HepG2 (cell line): Measurements from ENCODE around the gene C1QL2. TPM values are rescaled to one million over a fixed set of nuclear protein-coding genes. Genes with fewer than 3 reads are reported as not detected.

ENCODE experiments used
- ATAC-seq: fragments of 200-7000 bp; cut with Tn5 transposase; 3 replicates; pipeline ENCODE4 v1.9.1; 2020; ENCODE audit warnings: mild to moderate bottlenecking, moderate library complexity
- BruUV-seq: library from RNA; stranded (reverse); fragments of 400-500 nt; replicated peaks from 2 replicates; lab custom pipeline; 2021; lab: Mats Ljungman, UMichigan
- CTCF ChIA-PET: fragments of 300-600 bp; formaldehyde crosslinking; extraction: SDS; loops from one replicate; lab custom pipeline; 2021; ENCODE audit warnings: low total read pairs, inconsistent platforms, low intra/inter-chr PET ratio; lab: Yijun Ruan, JAX
- POLR2A ChIA-PET: fragments of 350-600 bp; sonication (Branson Sonifier 250); formaldehyde crosslinking; loops from one replicate; lab custom pipeline; 2020; ENCODE audit warnings: antibody characterized with exemption, inconsistent platforms; lab: Yijun Ruan, JAX
- DNase-seq: peaks from one replicate; pipeline ENCODE4 v3.0.0-alpha.2; 2015; ENCODE audit warnings: low spot score
- FAIRE-seq: peaks from 3 replicates; lab custom pipeline; 2011; peaks lifted over from hg19 to GRCh38; lab: Jason Lieb, UNC
- H2AFZ ChIP-seq: one replicate; pipeline ENCODE4 v1.6.1; 2011; ENCODE audit warnings: low read length, inconsistent platforms
- H3K27ac ChIP-seq: fragments of 300-600 bp; 3 replicates; pipeline ENCODE4 v1.8.0; 2011; ENCODE audit warnings: mixed run types, mild to moderate bottlenecking, mixed read lengths, low read length, inconsistent platforms; ENCODE audit not compliant: insufficient read depth; ENCODE audit errors: extremely low read length
- H3K27me3 ChIP-seq, 2 experiments: fragments of 200-600 bp in 1 of 2; 2 replicates in 1 of 2; 3 replicates in 1 of 2; pipeline versions ENCODE4 v1.6.0 to v1.8.0; 2011; ENCODE audit warnings: low read length in 2 of 2, mild to moderate bottlenecking in 2 of 2, moderate library complexity in 2 of 2, inconsistent platforms in 1 of 2; ENCODE audit not compliant: insufficient read depth in 2 of 2, control insufficient read depth in 1 of 2
- H3K36me3 ChIP-seq, 2 experiments: fragments of 200-600 bp in 1 of 2; replicated peaks in 1 of 2; 2 replicates in 1 of 2; 3 replicates in 1 of 2; pipeline versions ENCODE4 v1.5.1 to v1.8.0; 2011; ENCODE audit warnings: low read length in 2 of 2, inconsistent platforms in 1 of 2; ENCODE audit not compliant: insufficient read depth in 2 of 2, control insufficient read depth in 1 of 2
- H3K4me1 ChIP-seq: 2 replicates; pipeline ENCODE4 v1.5.1; 2012; ENCODE audit warnings: low read length, inconsistent platforms; ENCODE audit not compliant: insufficient read depth
- H3K4me2 ChIP-seq: 2 replicates; pipeline ENCODE4 v1.6.0; 2011; ENCODE audit warnings: low read depth, low read length, inconsistent platforms
- H3K4me3 ChIP-seq, 3 experiments: fragments of 200-600 bp in 1 of 3; sonication (generic), shearing (Covaris generic) in 1 of 3; replicated peaks in 1 of 3; 2 replicates each; pipeline ENCODE4 v1.5.1; 2011 to 2016; ENCODE audit warnings: low read length in 3 of 3, inconsistent platforms in 2 of 3, low read depth in 2 of 3, mild to moderate bottlenecking in 2 of 3, control low read depth in 1 of 3, mixed read lengths in 1 of 3; ENCODE audit not compliant: insufficient read depth in 1 of 3
- H3K79me2 ChIP-seq: one replicate; pipeline ENCODE4 v1.6.1; 2011; ENCODE audit warnings: low read length, inconsistent platforms; ENCODE audit not compliant: insufficient read depth
- H3K9ac ChIP-seq: 2 replicates; pipeline ENCODE4 v1.6.0; 2011; ENCODE audit warnings: mild to moderate bottlenecking, low read depth, low read length, inconsistent platforms; ENCODE audit not compliant: insufficient read depth
- H3K9me3 ChIP-seq: 2 replicates; pipeline ENCODE4 v1.5.1; 2012; ENCODE audit warnings: mild to moderate bottlenecking, low read length
- H4K20me1 ChIP-seq: 2 replicates; pipeline ENCODE4 v1.6.0; 2011; ENCODE audit warnings: inconsistent platforms, mild to moderate bottlenecking, low read length, moderate library complexity; ENCODE audit not compliant: insufficient read depth
- POLR2AphosphoS2 ChIP-seq: IDR thresholded peaks from 2 replicates; pipeline ENCODE4 v1.6.1; 2011; ENCODE audit warnings: low read depth, low read length, improper control_type of control experiment
- SMAD3 ChIP-seq: sonication (generic); formaldehyde crosslinking; IDR thresholded peaks from 2 replicates; pipeline ENCODE4 v1.4.0; 2020; ENCODE audit warnings: missing genetic modification reagents
- WGBS: methylation state at CpG from one replicate; pipeline ENCODE4 v1.1.6; 2017; ENCODE audit warnings: low lambda C conversion rate; 5-methylcytosine and 5-hydroxymethylcytosine counted together
- in situ Hi-C: cut with HindIII; loops from 2 replicates; pipeline ENCODE4 v1.10.0; 2017; ENCODE audit warnings: low pct_unique_long_range_greater_than_20kb; ENCODE audit not compliant: extremely low pct_ligation_motif_present
- intact Hi-C: fragments of 100-400 bp; cut with micrococcal nuclease; formaldehyde crosslinking; loops from one replicate; pipeline ENCODE4 v1.10.0; 2022; ENCODE audit not compliant: unreplicated experiment
- polyA plus RNA-seq, 8 experiments: library from polyadenylated mRNA; depleted of rRNA in 3 of 8; stranded (reverse) in 7 of 8; unstranded in 1 of 8; fragments of >200 nt; fragmentation: Illumina TruSeq in 4 of 8; extraction: Trizol in 4 of 8; gene quantifications; 2 replicates each; pipeline versions ENCODE4 v1.2.1 to v1.2.3, GENCODE V29; 2011 to 2016; ENCODE audit warnings: low read depth in 4 of 8, missing spikeins in 1 of 8, mixed read lengths in 1 of 8; ENCODE audit not compliant: insufficient read depth in 1 of 8
- total RNA-seq, 5 experiments: library from RNA; depleted of rRNA; stranded (reverse); fragments of >200 nt; fragmentation: Illumina TruSeq; extraction: Trizol; gene quantifications; 2 replicates each; pipeline ENCODE4 v1.2.3, GENCODE V29; 2016; ENCODE audit warnings: low read depth in 1 of 5
- TF ChIP-seq, protein P1 (sequence below): sonication (generic); formaldehyde crosslinking; IDR thresholded peaks from 2 replicates; pipeline ENCODE4 v1.5.0; 2020; ENCODE audit warnings: mild to moderate bottlenecking, missing genetic modification reagents

The C1QL2 gene
- total and polyA plus RNA-seq, 2 of the 13 experiments (the other 11 are each of a cell fraction or from before 2014, with no cell fraction given): not detected

- no peaks in the 10 kb centered on the region for H3K79me2 ChIP-seq
- H3K27me3 ChIP-seq: peaks cover 2 to 40% of the 10 kb centered on the region in 2 experiments; a peak in 3 of 5 replicates
- ATAC-seq (no peak), FAIRE-seq (no peak), DNase-seq (no peak)
- TF ChIP-seq, protein P1, sequence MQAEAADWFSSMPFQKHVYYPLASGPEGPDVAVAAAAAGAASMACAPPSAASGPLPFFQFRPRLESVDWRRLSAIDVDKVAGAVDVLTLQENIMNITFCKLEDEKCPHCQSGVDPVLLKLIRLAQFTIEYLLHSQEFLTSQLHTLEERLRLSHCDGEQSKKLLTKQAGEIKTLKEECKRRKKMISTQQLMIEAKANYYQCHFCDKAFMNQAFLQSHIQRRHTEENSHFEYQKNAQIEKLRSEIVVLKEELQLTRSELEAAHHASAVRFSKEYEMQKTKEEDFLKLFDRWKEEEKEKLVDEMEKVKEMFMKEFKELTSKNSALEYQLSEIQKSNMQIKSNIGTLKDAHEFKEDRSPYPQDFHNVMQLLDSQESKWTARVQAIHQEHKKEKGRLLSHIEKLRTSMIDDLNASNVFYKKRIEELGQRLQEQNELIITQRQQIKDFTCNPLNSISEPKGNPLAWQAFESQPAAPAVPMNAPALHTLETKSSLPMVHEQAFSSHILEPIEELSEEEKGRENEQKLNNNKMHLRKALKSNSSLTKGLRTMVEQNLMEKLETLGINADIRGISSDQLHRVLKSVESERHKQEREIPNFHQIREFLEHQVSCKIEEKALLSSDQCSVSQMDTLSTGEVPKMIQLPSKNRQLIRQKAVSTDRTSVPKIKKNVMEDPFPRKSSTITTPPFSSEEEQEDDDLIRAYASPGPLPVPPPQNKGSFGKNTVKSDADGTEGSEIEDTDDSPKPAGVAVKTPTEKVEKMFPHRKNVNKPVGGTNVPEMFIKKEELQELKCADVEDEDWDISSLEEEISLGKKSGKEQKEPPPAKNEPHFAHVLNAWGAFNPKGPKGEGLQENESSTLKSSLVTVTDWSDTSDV (CRISPR knock-in tag): no peak
- TF ChIP-seq POLR2AphosphoS2 (no peak), SMAD3 (no peak)
- BruUV-seq: no TSS peak
- H4K20me1 ChIP-seq: no peaks in the 10 kb centered on the region
- H3K27ac ChIP-seq: no peak overlapping the region
- WGBS: 17% methylated on average over 8 of the region's 8 CpGs
- H3K4me2 ChIP-seq: no peak overlapping the region
- in situ Hi-C loops (no loop called here), intact Hi-C loops (no loop called here)
- no peaks in the 10 kb centered on the region for H3K9me3 ChIP-seq
- ChIA-PET POLR2A (no interaction called here), CTCF (no interaction called here)
- H2AFZ ChIP-seq: no peak overlapping the region
- no peaks in the 10 kb centered on the region for H3K4me1 ChIP-seq
- H3K9ac ChIP-seq: no peak overlapping the region
- no peaks in the 10 kb centered on the region for H3K36me3 ChIP-seq
- no peak overlapping the region for H3K4me3 ChIP-seq
Measured at GRCh38 chr2:119119076-119119785, 39.3 kb downstream of the C1QL2 start.
